ENCODE data around the gene P3H3.

The P3H3 gene

DNA sequence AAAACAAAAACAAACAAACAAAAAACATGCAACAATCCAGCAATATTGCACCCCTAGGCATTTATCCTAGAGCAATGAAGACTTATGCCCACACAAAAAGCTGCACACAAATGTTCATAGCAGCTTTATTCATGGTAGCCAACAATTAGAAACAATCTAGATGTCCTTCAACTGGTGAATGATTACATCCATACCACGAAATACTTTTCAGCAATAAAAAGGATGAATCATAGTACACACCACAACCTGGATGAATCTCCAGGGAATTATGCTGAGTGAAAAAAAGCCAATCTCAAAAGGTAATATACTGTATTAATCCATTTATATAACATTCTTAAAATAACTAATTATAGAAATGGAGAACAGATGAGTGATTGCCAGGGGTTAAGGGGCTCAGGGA is 21.0 kb upstream of the P3H3 start:
- DNase-seq (ENCODE audit: low read depth), result no peak

DNA sequence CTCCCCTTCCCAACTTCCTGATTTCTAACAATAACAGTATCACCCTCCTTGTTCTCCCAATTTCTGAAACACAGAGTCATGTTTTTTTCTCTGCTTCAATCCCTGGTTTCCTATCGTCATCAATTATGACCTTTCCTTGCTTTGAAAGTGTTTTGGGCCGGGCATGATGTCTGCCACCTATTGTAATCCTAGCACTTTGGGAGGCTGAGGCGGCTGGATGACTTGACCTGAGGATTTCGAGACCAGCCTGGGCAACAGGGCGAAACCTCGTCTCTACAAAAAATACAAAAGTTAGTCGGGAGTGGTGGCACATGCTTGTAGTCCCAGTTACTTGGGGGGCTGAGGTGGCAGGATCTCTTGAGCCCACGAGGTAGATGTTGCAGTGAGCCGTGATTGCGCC is 19.2 kb upstream of the P3H3 start:
- no peak for DNase-seq (ENCODE audit: low read depth)

DNA sequence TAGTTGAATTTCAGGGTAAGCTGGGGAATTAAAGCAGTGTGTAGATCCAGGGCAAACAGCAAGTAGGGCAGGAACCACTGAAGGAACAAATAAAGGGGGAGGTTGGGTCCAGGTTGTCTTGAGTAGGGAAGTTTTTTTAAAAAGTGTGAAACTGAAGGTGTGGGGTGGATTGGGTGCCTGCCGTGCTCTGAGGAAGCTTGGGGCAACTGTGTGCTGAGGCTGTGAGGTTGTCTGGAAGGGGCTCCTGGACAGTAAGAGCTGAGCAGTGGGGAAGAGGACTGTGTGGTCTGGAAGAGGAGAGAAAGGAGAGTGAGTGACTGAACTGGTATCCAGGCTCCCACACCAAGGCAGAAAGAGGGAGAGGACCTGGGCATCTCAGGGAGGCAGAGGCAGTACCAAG is 17.4 kb upstream of the P3H3 start:
- DNase-seq (ENCODE audit: low read depth), result no peak

DNA sequence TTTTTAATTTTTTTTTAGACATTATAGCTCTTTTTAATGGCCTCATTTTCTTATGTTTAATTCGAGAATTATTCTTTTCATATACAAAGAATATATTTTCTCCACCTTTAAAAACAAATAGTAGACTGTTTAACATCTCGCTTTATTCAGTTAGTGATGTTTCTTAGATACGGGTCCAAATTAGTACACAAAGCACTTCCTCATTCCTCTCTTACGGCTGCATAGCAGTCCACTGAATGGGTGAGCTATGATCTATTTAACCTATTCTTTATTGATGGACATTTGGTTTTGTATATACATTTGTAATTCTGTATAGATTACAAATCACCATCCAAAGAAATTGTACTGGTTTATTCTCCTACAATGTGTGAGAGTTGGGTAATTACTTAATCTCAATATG is 14.8 kb upstream of the P3H3 start:
- no peak for DNase-seq (ENCODE audit: low read depth)

DNA sequence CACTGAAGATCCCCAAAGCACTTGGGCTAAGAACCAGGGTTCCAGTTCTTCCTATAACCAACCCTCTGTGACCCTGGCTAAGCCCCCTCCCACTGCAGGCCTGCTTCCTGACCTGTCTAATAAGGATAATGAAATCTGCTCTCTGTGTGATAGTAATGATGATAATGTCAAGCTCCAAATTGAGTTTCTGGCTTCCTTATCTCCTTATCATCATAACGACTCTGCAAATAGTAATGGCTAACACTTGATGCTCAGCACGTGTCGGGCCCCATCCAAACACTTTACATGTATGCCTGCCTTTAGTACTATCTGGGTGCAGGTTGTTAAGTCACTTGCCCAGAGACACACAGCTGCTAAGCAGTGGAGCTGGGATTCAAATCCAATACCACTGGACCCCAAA is 11.6 kb upstream of the P3H3 start:
- DNase-seq (ENCODE audit: low read depth), result no peak

DNA sequence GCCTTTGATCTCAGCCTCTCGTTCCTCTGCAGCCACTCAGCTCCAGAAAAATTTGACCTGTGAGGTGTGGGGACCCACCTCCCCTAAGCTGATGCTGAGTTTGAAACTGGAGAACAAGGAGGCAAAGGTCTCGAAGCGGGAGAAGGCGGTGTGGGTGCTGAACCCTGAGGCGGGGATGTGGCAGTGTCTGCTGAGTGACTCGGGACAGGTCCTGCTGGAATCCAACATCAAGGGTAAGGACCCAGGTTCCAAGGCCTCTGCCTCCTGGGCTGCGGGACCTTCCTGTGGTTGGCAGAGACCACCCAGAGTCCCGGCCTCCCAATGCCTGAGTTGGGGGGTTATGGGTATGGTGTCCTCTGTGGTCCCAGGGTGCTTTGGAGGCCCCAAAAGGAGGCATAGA is 11.1 kb upstream of the P3H3 start:
- no peak for DNase-seq (ENCODE audit: low read depth)

DNA sequence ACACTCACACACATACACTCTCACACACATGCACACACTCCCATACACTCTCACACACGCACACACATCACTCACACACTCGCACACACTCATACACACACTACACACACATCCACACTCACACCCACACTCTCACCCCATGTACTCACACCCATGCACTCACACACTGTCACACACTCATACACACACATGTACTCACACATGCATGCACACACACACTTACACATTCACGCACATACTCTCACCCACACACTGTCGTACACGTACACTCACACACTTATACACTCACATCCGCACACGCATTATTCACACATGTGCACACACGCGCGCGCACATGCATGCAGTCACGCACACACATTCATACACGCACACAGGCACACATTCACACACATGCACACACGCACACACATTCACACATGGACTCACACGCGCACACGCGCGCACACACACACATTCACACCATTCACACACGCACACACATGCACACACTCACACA is 10.5 kb upstream of the P3H3 start:
- no peak for DNase-seq (ENCODE audit: low read depth)

DNA sequence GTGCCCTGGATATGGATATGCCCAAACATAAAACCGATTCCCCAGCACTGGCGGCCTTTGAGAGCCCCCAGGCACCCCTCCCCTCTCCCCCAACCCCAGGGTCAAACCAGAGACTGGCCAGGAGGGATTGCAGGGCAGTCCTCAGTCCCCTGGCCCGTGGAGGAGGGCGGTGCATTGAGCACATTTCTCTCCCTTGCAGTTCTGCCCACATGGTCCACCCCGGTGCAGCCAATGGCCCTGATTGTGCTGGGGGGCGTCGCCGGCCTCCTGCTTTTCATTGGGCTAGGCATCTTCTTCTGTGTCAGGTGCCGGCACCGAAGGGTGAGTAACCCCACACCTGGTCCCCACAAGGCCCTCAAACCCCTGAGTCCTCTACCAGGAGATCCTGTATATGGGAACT is 10.0 kb upstream of the P3H3 start:
- no peak for DNase-seq (ENCODE audit: low read depth)

DNA sequence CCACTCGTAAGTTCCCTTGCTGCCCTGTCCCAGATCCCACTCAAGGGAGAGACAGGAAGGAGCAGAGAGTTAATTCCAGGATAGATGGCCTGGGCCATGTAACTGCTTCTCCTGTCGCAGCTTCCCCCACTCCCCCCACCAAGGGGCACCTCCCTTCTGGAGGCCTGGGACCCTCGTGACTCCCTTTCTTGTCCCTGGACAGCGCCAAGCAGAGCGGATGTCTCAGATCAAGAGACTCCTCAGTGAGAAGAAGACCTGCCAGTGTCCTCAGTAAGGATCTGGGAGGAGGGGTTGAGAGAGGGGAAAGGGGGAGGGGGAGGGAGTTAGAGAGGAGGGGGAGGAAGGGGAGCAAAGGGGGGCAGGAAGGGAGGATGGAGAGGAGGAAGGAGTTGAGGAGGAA is 9.6 kb upstream of the P3H3 start:
- DNase-seq (ENCODE audit: low read depth), result no peak

DNA sequence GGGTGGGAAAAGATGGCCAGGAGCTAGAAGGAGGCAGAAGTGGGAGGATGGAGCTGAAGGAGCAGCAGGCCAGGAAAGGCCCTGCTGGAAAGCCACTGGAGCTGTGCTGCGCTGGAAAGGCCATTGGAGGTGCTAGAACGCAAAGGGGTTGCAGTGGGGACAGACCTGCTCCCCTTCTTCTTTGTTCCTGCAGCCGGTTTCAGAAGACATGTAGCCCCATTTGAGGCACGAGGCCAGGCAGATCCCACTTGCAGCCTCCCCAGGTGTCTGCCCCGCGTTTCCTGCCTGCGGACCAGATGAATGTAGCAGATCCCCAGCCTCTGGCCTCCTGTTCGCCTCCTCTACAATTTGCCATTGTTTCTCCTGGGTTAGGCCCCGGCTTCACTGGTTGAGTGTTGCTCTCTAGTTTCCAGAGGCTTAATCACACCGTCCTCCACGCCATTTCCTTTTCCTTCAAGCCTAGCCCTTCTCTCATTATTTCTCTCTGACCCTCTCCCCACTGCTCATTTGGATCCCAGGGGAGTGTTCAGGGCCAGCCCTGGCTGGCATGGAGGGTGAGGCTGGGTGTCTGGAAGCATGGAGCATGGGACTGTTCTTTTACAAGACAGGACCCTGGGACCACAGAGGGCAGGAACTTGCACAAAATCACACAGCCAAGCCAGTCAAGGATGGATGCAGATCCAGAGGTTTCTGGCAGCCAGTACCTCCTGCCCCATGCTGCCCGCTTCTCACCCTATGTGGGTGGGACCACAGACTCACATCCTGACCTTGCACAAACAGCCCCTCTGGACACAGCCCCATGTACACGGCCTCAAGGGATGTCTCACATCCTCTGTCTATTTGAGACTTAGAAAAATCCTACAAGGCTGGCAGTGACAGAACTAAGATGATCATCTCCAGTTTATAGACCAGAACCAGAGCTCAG is 8.8 kb upstream of the P3H3 start:
- no peak for DNase-seq (ENCODE audit: low read depth)

DNA sequence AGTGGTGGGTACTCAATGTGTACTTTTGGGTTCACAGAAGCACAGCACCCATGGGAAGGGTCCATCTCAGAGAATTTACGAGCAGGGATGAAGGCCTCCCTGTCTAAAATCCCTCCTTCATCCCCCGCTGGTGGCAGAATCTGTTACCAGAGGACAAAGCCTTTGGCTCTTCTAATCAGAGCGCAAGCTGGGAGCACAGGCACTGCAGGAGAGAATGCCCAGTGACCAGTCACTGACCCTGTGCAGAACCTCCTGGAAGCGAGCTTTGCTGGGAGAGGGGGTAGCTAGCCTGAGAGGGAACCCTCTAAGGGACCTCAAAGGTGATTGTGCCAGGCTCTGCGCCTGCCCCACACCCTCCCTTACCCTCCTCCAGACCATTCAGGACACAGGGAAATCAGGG is 8.0 kb upstream of the P3H3 start:
- no peak for DNase-seq (ENCODE audit: low read depth)

DNA sequence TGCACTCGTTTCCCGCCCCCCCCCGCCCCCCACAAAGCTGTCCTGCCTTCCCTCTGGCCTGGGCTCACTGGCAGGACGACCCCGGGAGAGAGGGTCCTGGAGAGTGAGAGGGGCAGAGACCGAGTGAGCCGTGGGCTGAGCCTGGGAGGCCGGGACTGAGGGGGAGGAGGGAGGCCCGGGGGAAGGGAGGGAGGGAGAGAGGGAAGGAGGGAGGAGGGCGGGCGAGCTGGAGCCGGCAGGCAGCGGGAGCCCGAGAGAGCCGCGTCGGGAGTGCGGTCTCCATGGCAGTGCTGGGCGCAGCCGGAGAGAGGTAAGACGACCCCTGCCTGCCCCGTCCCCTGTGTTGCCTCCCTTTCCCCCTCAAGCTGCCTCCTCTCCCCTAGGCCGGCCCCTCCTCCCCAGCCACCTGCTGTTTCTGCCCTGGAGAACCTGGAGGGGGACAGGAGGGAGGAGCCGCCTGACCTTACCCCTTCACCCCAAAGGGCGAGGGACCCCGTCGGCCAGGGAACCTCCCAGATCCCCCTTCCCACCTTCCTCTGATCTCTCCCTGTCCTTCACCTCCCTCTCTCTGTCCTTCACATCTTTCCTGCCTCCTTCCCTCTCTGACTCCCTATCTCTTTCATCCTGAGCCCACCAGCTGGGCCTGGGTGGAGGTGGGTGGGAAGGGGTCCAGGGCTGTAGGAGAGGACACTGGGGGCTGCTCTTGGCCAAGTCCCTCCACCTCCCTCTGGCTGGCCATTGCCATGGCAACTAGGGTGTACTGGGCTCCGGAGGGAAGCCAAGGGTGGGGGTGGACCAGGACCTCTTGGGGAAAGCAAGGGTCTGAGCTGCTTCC is 6.4 kb upstream of the P3H3 start, which contains the start of gene GPR162:
Gene GPR162, plus strand, starts transcription at position 231 of the 835 bp plus-strand sequence. CDS start 2,078 bp downstream, outside the sequence.
- DNase-seq (ENCODE audit: low read depth), result no peak

DNA sequence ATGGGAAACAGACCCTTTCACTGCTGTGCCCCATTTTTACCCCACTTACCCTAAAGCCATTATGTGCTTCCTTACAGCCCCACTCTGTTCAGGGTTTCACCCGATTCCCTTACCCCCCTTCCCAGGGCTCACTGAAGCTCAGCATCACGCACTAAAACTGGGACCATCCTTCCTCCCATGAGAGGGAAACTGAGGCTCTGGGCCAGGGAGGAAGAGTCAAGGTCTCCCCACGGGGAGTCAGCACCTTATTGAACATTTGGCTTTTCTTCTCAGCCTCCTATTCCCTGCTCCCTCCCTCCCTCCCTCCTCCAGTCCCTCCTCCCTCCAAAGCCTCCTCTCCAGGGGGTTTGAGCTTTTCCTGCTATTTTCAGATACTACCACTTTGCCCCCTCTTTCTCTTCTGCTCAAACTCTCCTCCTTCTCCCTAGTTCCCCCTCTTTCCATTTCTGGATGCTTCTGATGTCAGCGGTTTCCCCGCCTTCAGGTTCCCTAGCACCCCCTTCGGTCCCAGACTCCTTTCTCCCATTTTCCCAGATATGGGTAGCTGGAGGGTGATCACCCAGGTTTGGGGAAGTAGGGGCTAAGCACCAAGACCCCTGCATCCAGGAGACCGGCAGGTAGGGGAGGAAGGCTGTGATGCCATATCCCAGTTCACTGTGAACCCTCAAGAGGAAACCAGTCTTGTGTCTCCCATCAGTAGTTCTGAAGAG is 5.6 kb upstream of the P3H3 start:
- no peak for DNase-seq (ENCODE audit: low read depth)

DNA sequence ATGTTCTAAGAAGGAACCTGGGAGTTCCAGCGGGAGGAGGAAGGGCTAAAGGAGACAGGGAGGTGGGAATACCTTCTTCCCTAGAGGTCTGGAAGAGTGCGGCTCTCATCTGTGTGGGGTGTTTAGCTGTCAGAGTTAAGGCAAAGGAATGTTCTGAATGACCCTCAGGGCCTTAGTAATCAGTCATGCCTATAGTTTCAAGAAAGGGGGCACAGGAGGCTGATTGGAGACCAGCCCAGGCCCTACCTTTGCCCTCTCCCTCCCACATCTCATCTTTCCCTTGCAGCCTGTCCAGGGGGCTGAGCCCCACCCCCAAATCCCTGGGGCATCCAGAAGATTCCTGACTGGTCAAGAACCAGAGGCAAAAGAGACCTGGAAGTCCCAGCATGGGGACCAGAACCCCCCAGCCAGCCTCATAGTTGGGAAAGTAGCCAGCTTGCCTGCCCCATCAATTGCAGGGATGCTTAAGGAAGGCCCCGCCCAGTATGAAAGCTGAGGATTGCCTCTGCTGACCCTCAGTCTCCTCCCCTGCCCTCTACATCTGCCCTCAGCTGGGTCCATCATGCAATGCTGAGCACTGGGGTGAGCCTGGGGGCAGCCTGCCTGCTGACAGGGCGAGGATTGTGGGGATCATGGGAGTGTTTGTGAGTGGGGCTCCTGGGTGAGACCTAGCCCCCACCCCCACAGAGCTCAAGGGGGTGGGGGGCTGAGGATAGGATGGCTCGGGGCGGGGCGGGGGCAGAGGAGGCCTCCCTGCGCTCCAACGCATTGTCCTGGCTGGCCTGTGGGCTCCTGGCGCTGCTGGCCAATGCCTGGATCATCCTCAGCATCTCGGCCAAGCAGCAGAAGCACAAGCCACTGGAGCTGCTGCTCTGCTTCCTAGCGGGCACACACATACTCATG is 4.8 kb upstream of the P3H3 start:
- no peak for DNase-seq (ENCODE audit: low read depth)

DNA sequence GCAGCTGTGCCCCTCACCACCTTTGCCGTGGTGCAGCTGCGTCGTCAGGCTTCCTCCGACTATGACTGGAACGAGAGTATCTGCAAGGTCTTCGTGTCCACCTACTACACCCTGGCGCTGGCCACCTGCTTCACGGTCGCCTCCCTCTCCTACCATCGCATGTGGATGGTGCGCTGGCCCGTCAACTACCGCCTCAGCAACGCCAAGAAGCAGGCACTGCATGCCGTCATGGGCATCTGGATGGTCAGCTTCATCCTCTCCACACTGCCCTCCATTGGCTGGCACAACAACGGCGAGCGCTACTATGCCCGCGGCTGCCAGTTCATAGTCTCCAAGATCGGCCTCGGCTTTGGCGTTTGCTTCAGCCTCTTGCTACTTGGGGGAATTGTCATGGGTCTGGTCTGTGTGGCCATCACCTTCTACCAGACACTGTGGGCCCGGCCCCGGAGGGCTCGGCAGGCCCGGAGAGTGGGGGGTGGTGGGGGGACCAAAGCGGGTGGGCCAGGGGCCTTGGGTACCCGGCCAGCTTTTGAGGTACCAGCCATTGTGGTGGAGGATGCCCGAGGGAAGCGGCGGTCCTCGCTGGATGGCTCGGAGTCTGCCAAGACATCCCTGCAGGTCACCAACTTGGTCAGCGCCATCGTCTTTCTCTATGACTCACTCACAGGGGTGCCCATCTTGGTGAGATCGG is 4.0 kb upstream of the P3H3 start:
- DNase-seq (ENCODE audit: low read depth), result no peak

DNA sequence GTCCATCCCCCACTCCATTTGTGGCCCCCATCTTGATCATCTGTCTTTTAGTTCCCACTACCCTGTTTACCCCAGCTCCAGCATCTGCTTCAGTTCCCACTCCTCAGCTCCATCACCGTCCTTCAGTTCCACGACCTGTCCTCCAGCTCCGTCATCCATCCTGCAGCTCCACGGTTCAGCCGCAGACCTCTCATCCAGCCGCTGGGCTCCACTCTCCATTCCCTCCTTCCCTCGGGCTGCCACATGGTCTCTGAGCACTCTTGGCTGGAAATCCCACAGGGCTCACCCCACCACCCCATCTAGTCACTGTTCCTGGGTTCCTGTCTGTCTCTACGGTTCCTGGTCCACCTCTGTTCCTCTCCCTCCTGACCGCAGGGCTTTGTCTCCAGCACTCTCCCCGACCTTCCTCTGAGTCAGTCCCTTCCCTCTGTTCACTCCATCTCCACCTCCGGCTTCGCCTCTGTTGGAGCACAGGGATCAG is 3.3 kb upstream of the P3H3 start:
- DNase-seq (ENCODE audit: low read depth), result no peak

DNA sequence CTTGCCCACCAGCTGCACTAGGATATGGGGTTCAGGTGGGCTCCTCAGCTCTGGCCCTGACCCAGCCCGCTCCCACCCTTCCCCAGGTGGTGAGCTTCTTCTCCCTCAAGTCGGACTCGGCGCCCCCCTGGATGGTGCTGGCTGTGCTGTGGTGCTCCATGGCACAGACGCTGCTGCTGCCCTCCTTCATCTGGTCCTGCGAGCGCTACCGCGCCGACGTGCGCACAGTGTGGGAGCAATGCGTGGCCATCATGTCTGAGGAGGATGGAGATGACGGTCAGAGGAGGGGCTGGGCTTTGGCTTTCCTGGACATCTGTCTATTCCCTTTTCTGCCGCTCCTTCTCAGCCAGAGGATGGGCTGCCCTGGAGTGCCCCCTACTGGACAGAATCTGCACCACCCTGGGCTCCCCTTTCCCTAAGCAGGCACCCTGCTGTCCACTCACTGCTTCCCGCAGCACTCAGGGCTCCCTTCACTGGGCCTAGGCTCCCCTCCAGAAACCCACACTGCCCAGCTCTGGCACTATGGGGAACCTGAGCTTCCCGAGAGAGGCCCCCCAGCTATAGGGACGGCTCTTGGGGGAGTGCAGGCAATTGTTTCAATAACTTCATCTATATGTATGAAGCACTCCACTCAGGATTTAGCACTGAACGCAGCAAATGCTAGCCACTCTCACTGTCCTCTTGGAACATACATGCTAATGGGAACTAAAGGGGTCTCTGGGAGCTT is 2.6 kb upstream of the P3H3 start:
- DNase-seq (ENCODE audit: low read depth), result peak; percentile 64

DNA sequence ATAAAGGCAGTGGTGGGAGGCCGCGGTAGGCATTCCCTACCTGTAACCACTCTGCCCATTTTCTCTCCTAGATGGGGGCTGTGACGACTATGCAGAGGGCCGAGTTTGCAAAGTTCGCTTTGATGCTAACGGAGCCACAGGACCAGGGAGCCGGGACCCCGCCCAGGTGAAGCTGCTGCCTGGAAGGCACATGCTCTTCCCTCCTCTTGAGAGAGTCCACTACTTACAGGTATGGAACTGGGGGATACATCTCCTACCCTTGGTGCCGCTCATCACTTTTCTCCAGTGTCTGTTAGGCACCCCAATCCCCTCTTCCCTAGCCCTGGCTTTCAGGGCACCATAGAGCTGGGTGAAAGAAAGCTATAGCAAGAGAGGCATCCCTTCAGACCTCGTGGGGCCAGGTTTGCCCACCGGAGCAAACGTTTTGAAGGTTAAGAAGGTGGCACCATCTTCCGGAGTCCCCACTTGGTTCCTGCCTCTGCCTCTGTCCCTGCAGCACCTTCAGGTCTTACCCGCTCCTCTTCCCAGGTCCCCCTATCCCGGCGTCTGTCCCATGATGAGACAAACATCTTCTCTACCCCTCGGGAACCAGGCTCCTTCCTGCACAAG is 2.0 kb upstream of the P3H3 start:
- DNase-seq (ENCODE audit: low read depth), result no peak

DNA sequence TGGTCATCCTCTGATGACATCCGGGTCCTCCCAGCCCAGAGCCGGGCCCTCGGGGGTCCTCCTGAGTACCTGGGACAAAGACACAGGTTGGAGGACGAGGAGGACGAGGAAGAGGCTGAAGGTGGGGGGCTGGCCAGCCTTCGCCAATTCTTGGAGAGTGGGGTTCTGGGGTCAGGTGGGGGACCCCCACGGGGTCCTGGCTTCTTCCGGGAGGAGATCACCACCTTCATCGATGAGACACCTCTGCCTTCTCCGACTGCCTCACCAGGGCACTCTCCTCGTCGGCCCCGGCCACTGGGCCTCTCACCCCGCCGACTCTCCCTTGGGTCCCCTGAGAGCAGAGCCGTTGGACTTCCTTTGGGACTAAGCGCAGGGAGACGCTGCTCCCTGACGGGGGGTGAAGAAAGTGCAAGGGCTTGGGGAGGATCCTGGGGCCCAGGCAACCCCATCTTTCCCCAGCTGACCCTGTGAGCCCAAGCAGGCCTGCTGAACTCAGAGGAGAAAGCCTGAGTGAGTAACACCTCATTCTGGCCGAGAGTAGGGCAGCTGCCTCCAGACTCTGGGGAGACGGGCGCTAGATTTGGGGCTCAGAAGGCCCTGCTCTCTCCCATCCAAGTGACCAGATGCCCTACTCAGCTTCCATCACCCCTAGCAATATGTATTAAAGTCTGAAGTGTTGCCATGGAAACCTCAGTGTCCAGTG is 1.3 kb upstream of the P3H3 start:
- no peak for DNase-seq (ENCODE audit: low read depth)

All from stimulated activated CD8-positive, alpha-beta memory T cell treated with anti-CD3 and anti-CD28 coated beads, Interleukin-15, amount 100 ng/mL, for 1 hour (primary cell).